ENCODE data around the gene MPV17L2. TPM values are rescaled to one million over a fixed set of nuclear protein-coding genes. Genes with fewer than 3 reads are reported as not detected.

Gene MPV17L2
- total RNA-seq, 1 donor from 2014 or later = 9.5 TPM

- Histone ChIP-seq H3K27ac (no peak overlapping the region), H3K9me3 (no peaks in the 10 kb centered on the region), H3K27me3 (no peaks in the 10 kb centered on the region), H3K4me3 (no peak overlapping the region), H3K36me3 (no peaks in the 10 kb centered on the region), H3K4me1 (no peaks in the 10 kb centered on the region)
- no peak for TF ChIP-seq CTCF (IDR thresholded peaks at IDR 0.05)
- no peak for DNase-seq (ENCODE audit: low spot score in 2 of 2)
- intact Hi-C loops (cut with DNase I) = no loop called here
Measured at GRCh38 chr19:18245297-18245696, 52.3 kb downstream of the MPV17L2 start.

Other genes with a start within 250 kb of the MPV17L2 start
- not detected for gene KCNN1, start 226.1 kb upstream of the MPV17L2 start, total RNA-seq
- 443 TPM for gene ARRDC2, start 185.0 kb upstream of the MPV17L2 start, total RNA-seq
- gene IL12RB1, start 106.3 kb upstream of the MPV17L2 start, total RNA-seq = 1.5 TPM
- 32.8 TPM for gene MAST3, start 95.4 kb upstream of the MPV17L2 start, total RNA-seq
- gene PIK3R2, start 40.1 kb upstream of the MPV17L2 start, total RNA-seq = 43.1 TPM
- gene IFI30, start 19.4 kb upstream of the MPV17L2 start, total RNA-seq = 35.1 TPM
- gene RAB3A, start 10.8 kb downstream of the MPV17L2 start, total RNA-seq = 12.3 TPM
- gene PDE4C, start 33.2 kb downstream of the MPV17L2 start, total RNA-seq = not detected
- gene IQCN, start 81.2 kb downstream of the MPV17L2 start, total RNA-seq = 51.2 TPM
- 3,570 TPM for gene JUND, start 88.4 kb downstream of the MPV17L2 start, total RNA-seq
- 62.5 TPM for gene LSM4, start 129.9 kb downstream of the MPV17L2 start, total RNA-seq
- 14.8 TPM for gene PGPEP1, start 147.4 kb downstream of the MPV17L2 start, total RNA-seq
- gene GDF15, start 192.9 kb downstream of the MPV17L2 start, total RNA-seq = 8.5 TPM
- gene LRRC25, start 204.4 kb downstream of the MPV17L2 start, total RNA-seq = 6.9 TPM
- gene SSBP4, start 226.2 kb downstream of the MPV17L2 start, total RNA-seq = 233 TPM
- gene ISYNA1, start 244.9 kb downstream of the MPV17L2 start, total RNA-seq = 93.1 TPM